H1 (cell line): ENCODE results near the gene OR1I1. TPM values are rescaled to one million over a fixed set of nuclear protein-coding genes. Genes with fewer than 3 reads are reported as not detected.

Experiments used
- CTCF ChIA-PET: fragments of 300-600 bp; sonication (Branson Sonifier 250); formaldehyde crosslinking; loops from one replicate; lab custom pipeline; 2021; ENCODE audit not compliant: partially characterized antibody; lab: Charles Lee
- POLR2A ChIA-PET: fragments of 300-600 bp; sonication (Branson Sonifier 250); formaldehyde crosslinking; loops from one replicate; lab custom pipeline; 2021; ENCODE audit warnings: inconsistent platforms; ENCODE audit not compliant: partially characterized antibody; lab: Charles Lee
- DNase-seq, 2 experiments: peaks; one replicate each; pipeline versions ENCODE4 v3.0.0 to v3.0.0-alpha.2; 2010 to 2022; ENCODE audit warnings: low spot score in 2 of 2, low read depth in 1 of 2, mixed read lengths in 1 of 2
- FAIRE-seq: peaks from 2 replicates; lab custom pipeline; 2011; peaks lifted over from hg19 to GRCh38; lab: Jason Lieb, UNC
- H2AFZ ChIP-seq: 2 replicates; pipeline ENCODE4 v1.8.1; 2012; ENCODE audit warnings: low read length, inconsistent platforms
- H2AK5ac ChIP-seq: 2 replicates; pipeline ENCODE4 v1.6.1; 2013; ENCODE audit warnings: low read depth, low read length
- H2BK120ac ChIP-seq: replicated peaks from 2 replicates; pipeline ENCODE3; 2013; ENCODE audit warnings: low read depth, low read length, inconsistent platforms
- H2BK12ac ChIP-seq: 2 replicates; pipeline ENCODE4 v1.6.1; 2013; ENCODE audit warnings: low read depth, low read length
- H2BK15ac ChIP-seq: 2 replicates; pipeline ENCODE4 v1.6.1; 2013; ENCODE audit warnings: low read length
- H2BK20ac ChIP-seq: 2 replicates; pipeline ENCODE4 v1.6.1; 2013; ENCODE audit warnings: low read length
- H2BK5ac ChIP-seq: 2 replicates; pipeline ENCODE4 v1.6.1; 2013; ENCODE audit warnings: low read depth, low read length
- H3K14ac ChIP-seq: 2 replicates; pipeline ENCODE4 v1.6.1; 2013; ENCODE audit warnings: inconsistent platforms; ENCODE audit not compliant: insufficient read length
- H3K18ac ChIP-seq: 2 replicates; pipeline ENCODE4 v1.6.1; 2013; ENCODE audit warnings: low read length; ENCODE audit errors: extremely low read depth
- H3K23ac ChIP-seq: 2 replicates; pipeline ENCODE4 v1.6.1; 2013; ENCODE audit warnings: inconsistent platforms; ENCODE audit not compliant: insufficient read length
- H3K23me2 ChIP-seq: 2 replicates; pipeline ENCODE4 v1.6.1; 2013; ENCODE audit warnings: low read depth, low read length
- H3K27ac ChIP-seq: 2 replicates; pipeline ENCODE4 v1.6.1; 2011; ENCODE audit warnings: low read depth, low read length, inconsistent platforms
- H3K27me3 ChIP-seq, 4 experiments: replicated peaks in 1 of 4; 1 replicate in 1 of 4; 2 replicates in 3 of 4; pipeline versions ENCODE4 v1.6.1 to v1.8.1; 2011 to 2013; ENCODE audit warnings: low read length in 3 of 4, mild to moderate bottlenecking in 3 of 4, inconsistent platforms in 2 of 4, mixed read lengths in 2 of 4, moderate library complexity in 1 of 4; ENCODE audit not compliant: control insufficient read depth in 3 of 4, insufficient read depth in 3 of 4; ENCODE audit errors: extremely low read depth in 1 of 4
- H3K36me3 ChIP-seq, 4 experiments: 2 replicates each; pipeline versions ENCODE4 v1.6.1 to v1.8.1; 2011 to 2013; ENCODE audit warnings: mild to moderate bottlenecking in 4 of 4, low read length in 3 of 4, moderate library complexity in 2 of 4, control low read depth in 1 of 4, inconsistent platforms in 1 of 4; ENCODE audit not compliant: insufficient read depth in 4 of 4, control insufficient read depth in 2 of 4
- H3K4ac ChIP-seq: replicated peaks from 2 replicates; pipeline ENCODE3; 2013; ENCODE audit warnings: low read length, low read depth, mixed read lengths, inconsistent platforms; ENCODE audit not compliant: insufficient read length
- H3K4me1 ChIP-seq, 4 experiments: replicated peaks in 1 of 4; 1 replicate in 1 of 4; 2 replicates in 3 of 4; pipeline versions ENCODE4 v1.6.1 to v1.8.1; 2011 to 2013; ENCODE audit warnings: low read length in 3 of 4, inconsistent platforms in 2 of 4, mixed read lengths in 1 of 4; ENCODE audit not compliant: insufficient read depth in 4 of 4, control insufficient read depth in 3 of 4
- H3K4me2 ChIP-seq, 2 experiments: 2 replicates each; pipeline versions ENCODE4 v1.6.1 to v1.8.1; 2011 to 2013; ENCODE audit warnings: low read depth in 2 of 2, low read length in 2 of 2, control low read depth in 1 of 2, inconsistent platforms in 1 of 2, mild to moderate bottlenecking in 1 of 2; ENCODE audit not compliant: insufficient read depth in 1 of 2
- H3K4me3 ChIP-seq, 4 experiments: fragments of 200-600, 300-600 bp in 1 of 4; sonication (generic), shearing (Covaris generic), sonication (Bioruptor Twin) in 1 of 4; 2 replicates each; pipeline versions ENCODE4 v1.5.1 to v1.8.1; 2011 to 2016; ENCODE audit warnings: low read length in 4 of 4, low read depth in 3 of 4, control low read depth in 2 of 4, inconsistent platforms in 2 of 4, mild to moderate bottlenecking in 2 of 4, mixed read lengths in 1 of 4, moderate library complexity in 1 of 4; ENCODE audit not compliant: insufficient read depth in 2 of 4; ENCODE audit errors: extremely low read depth in 1 of 4
- H3K56ac ChIP-seq: replicated peaks from 2 replicates; pipeline ENCODE3; 2013; ENCODE audit warnings: low read depth, mild to moderate bottlenecking, mixed read lengths, low read length, inconsistent platforms; ENCODE audit not compliant: insufficient read length
- H3K79me1 ChIP-seq: 2 replicates; pipeline ENCODE4 v1.6.1; 2013; ENCODE audit warnings: low read depth, low read length, control low read depth
- H3K79me2 ChIP-seq, 2 experiments: 2 replicates each; pipeline versions ENCODE4 v1.6.1 to v1.8.1; 2012 to 2013; ENCODE audit warnings: low read length in 2 of 2, mild to moderate bottlenecking in 2 of 2, inconsistent platforms in 1 of 2; ENCODE audit not compliant: insufficient read depth in 2 of 2, control insufficient read depth in 1 of 2
- H3K9ac ChIP-seq, 4 experiments: replicated peaks in 1 of 4; 1 replicate in 1 of 4; 2 replicates in 3 of 4; pipeline versions ENCODE4 v1.6.1 to v1.8.1; 2011 to 2013; ENCODE audit warnings: low read depth in 3 of 4, low read length in 3 of 4, control low read depth in 2 of 4, mild to moderate bottlenecking in 2 of 4, moderate library complexity in 2 of 4, inconsistent platforms in 1 of 4; ENCODE audit errors: extremely low read depth in 1 of 4
- H3K9me3 ChIP-seq, 2 experiments: 2 replicates each; pipeline versions ENCODE4 v1.6.1 to v1.8.1; 2012 to 2013; ENCODE audit warnings: mild to moderate bottlenecking in 2 of 2, moderate library complexity in 2 of 2, control low read depth in 1 of 2, inconsistent platforms in 1 of 2, low read depth in 1 of 2, low read length in 1 of 2, mixed read lengths in 1 of 2; ENCODE audit not compliant: insufficient read depth in 2 of 2
- H4K20me1 ChIP-seq, 2 experiments: replicated peaks in 1 of 2; 2 replicates each; pipeline versions ENCODE3 to v1.8.1; 2011 to 2013; ENCODE audit warnings: inconsistent platforms in 2 of 2, low read length in 2 of 2, mild to moderate bottlenecking in 1 of 2; ENCODE audit not compliant: insufficient read depth in 2 of 2, control insufficient read depth in 1 of 2
- H4K5ac ChIP-seq: 2 replicates; pipeline ENCODE4 v1.6.1; 2013; ENCODE audit warnings: low read length, low read depth, mixed read lengths, inconsistent platforms; ENCODE audit not compliant: insufficient read length
- H4K8ac ChIP-seq: 2 replicates; pipeline ENCODE4 v1.8.0; 2013; ENCODE audit warnings: mild to moderate bottlenecking, moderate library complexity, low read length, inconsistent platforms; ENCODE audit not compliant: insufficient read depth; ENCODE audit errors: extremely low read depth
- H4K91ac ChIP-seq: replicated peaks from 2 replicates; pipeline ENCODE3; 2013; ENCODE audit warnings: low read length, mixed read lengths, inconsistent platforms; ENCODE audit not compliant: insufficient read length
- FOSL1 ChIP-seq: IDR thresholded peaks from 2 replicates; pipeline ENCODE4 v1.6.1; 2011; ENCODE audit warnings: mild to moderate bottlenecking, low read depth, low read length, moderate library complexity; ENCODE audit not compliant: insufficient read depth
- JUN ChIP-seq: IDR thresholded peaks from 2 replicates; pipeline ENCODE4 v1.6.1; 2011; ENCODE audit warnings: low read depth, mild to moderate bottlenecking, improper control_type of control experiment, low read length
- KDM4A ChIP-seq: IDR thresholded peaks from one replicate; pipeline ENCODE4 v1.7.1; 2012; ENCODE audit warnings: low read depth, mild to moderate bottlenecking, moderate library complexity, low read length, inconsistent platforms; ENCODE audit not compliant: severe bottlenecking
- KDM5A ChIP-seq: fragments of 200-600 bp; IDR thresholded peaks from 2 replicates; pipeline ENCODE4 v1.7.1; 2012; ENCODE audit warnings: mild to moderate bottlenecking, low read length, inconsistent platforms, mixed read lengths
- NANOG ChIP-seq: IDR thresholded peaks from 2 replicates; pipeline ENCODE4 v1.6.1; 2011; ENCODE audit warnings: low read length, low read depth, mild to moderate bottlenecking, inconsistent platforms; ENCODE audit not compliant: insufficient read depth, poor library complexity, severe bottlenecking
- RAD21 ChIP-seq, 2 experiments: IDR thresholded peaks in 1 of 2; conservative IDR thresholded peaks in 1 of 2; 2 replicates each; pipeline ENCODE4 v1.6.1; 2011; ENCODE audit warnings: low read depth in 2 of 2, low read length in 2 of 2, improper control_type of control experiment in 1 of 2, inconsistent platforms in 1 of 2, mild to moderate bottlenecking in 1 of 2, moderate library complexity in 1 of 2
- RFX5 ChIP-seq: IDR thresholded peaks from 2 replicates; pipeline ENCODE4 v1.6.1; 2011; ENCODE audit warnings: low read depth, low read length, improper control_type of control experiment, borderline replicate concordance
- RNF2 ChIP-seq: fragments of 200-900, 300-1000 bp; sonication (generic); IDR thresholded peaks from 2 replicates; pipeline ENCODE4 v1.7.1; 2016; ENCODE audit warnings: borderline replicate concordance, low read depth, mild to moderate bottlenecking, antibody characterized with exemption, low read length; ENCODE audit not compliant: poor library complexity, severe bottlenecking; ENCODE audit errors: missing control alignments
- SRF ChIP-seq: IDR thresholded peaks from 2 replicates; pipeline ENCODE4 v1.6.1; 2011; ENCODE audit warnings: mild to moderate bottlenecking, low read depth, low read length, moderate library complexity
- TAF7 ChIP-seq: optimal IDR thresholded peaks from 2 replicates; pipeline ENCODE3; 2011; ENCODE audit warnings: low read depth, mild to moderate bottlenecking, inconsistent platforms, low read length, moderate library complexity, borderline replicate concordance
- TBP ChIP-seq: IDR thresholded peaks from 2 replicates; pipeline ENCODE4 v1.6.1; 2011; ENCODE audit warnings: low read depth, low read length, improper control_type of control experiment
- TCF12 ChIP-seq: IDR thresholded peaks from 2 replicates; pipeline ENCODE4 v1.6.1; 2011; ENCODE audit warnings: low read depth, mild to moderate bottlenecking, low read length
- WGBS, 2 experiments: shearing (Covaris generic) in 1 of 2; methylation state at CpG; one replicate each; pipeline versions ENCODE4 v1.1.6 to v1.1.7; 2013 to 2015; ENCODE audit warnings: low lambda C conversion rate in 2 of 2, mixed read lengths in 2 of 2, inconsistent platforms in 1 of 2, low coverage in 1 of 2, missing lambda C conversion rate in 1 of 2; ENCODE audit not compliant: insufficient replicate concordance in 2 of 2, insufficient coverage in 1 of 2, insufficient read length in 1 of 2; ENCODE audit errors: extremely low coverage in 1 of 2, missing lambda C conversion rate in 1 of 2; 5-methylcytosine and 5-hydroxymethylcytosine counted together
- polyA plus RNA-seq, 7 experiments: library from polyadenylated mRNA; depleted of rRNA in 3 of 7; stranded (reverse) in 5 of 7; unstranded in 2 of 7; fragments of >200 nt in 5 of 7; fragments of 200-250 nt in 2 of 7; gene quantifications; 1 replicate in 5 of 7; 2 replicates in 1 of 7; 4 replicates in 1 of 7; pipeline versions ENCODE4 v1.2.1 to v1.2.3, GENCODE V29; 2011 to 2013; ENCODE audit warnings: missing spikeins in 2 of 7, mixed read lengths in 2 of 7
- total RNA-seq: library from RNA; stranded (reverse); fragmentation: NEBNext Ultra II Directional; extraction: Animal tissue kit (Norgen Biotek cat#: 25700); gene quantifications from 2 replicates; pipeline ENCODE4 v1.2.1, GENCODE V29; 2021

Gene OR1I1
- total and polyA plus RNA-seq, 2 of the 8 experiments (the other 6 are each of a cell fraction or from before 2014, with no cell fraction given), result not detected

- H4K20me1 ChIP-seq, result no peaks in the 10 kb centered on the region
- no peak overlapping the region for H3K4me2 ChIP-seq
- 49% methylated on average over 3 of the region's 3 CpGs; no CpG with 5 or more reads in 1 of the 2 experiments for WGBS, 2 experiments
- H2AK5ac ChIP-seq, result no peak overlapping the region
- no peak overlapping the region for H2BK120ac ChIP-seq
- H3K9ac ChIP-seq, result no peak overlapping the region
- H3K4ac ChIP-seq, result no peak overlapping the region
- no peak overlapping the region for H3K14ac ChIP-seq
- H2BK20ac ChIP-seq, result no peak overlapping the region
- no peak overlapping the region for H3K4me3 ChIP-seq
- H4K5ac ChIP-seq, result no peak overlapping the region
- no peak overlapping the region for H3K56ac ChIP-seq
- H3K23ac ChIP-seq, result no peak overlapping the region
- no peak overlapping the region for H3K18ac ChIP-seq
- H3K23me2 ChIP-seq, result peaks cover under 1% of the 10 kb centered on the region; the same call in 1 of the 2 replicates
- H2BK5ac ChIP-seq, result no peak overlapping the region
- H2AFZ ChIP-seq, result no peak overlapping the region
- H3K9me3 ChIP-seq, result peaks cover 4 to 15% of the 10 kb centered on the region in 2 experiments; a peak in 3 of 4 replicates
- H4K91ac ChIP-seq, result no peak overlapping the region
- no peaks in the 10 kb centered on the region for H3K36me3 ChIP-seq
- no peak overlapping the region for H4K8ac ChIP-seq
- peak overlapping the region; percentile 40; the same call in 1 of the 2 replicates for H2BK15ac ChIP-seq
- no peak overlapping the region for H3K27ac ChIP-seq
- no peaks in the 10 kb centered on the region for H3K27me3 ChIP-seq
- FAIRE-seq (peak; percentile 92), DNase-seq (peak in 1 of 2 experiments; percentile 87)
- H3K79me2 ChIP-seq, result no peaks in the 10 kb centered on the region
- H3K4me1 ChIP-seq, result no peaks in the 10 kb centered on the region
- ChIA-PET CTCF (interaction anchor here (0.5 to 8.0 kb wide), 39 partner anchors 10 to 1322 kb away, joined by 3 to 120 read pairs (median 4); partner anchors contain the start of gene OR1I1), POLR2A (interaction anchor here (0.8 to 2.0 kb wide), 2 partner anchors 9 to 132 kb away, joined by 3 to 4 read pairs; no protein-coding TSS in a partner anchor)
- H3K79me1 ChIP-seq, result no peaks in the 10 kb centered on the region
- no peak overlapping the region for H2BK12ac ChIP-seq
- TF ChIP-seq TBP (no peak), FOSL1 (no peak), SRF (no peak), KDM4A (no peak), RAD21 (IDR thresholded peaks at IDR 0.05 in 1 of 2, conservative IDR thresholded peaks at IDR 0.05 in 1 of 2; ENCODE audit: low read depth in 2 of 2, low read length in 2 of 2) (peak; percentile 67 to 68), RFX5 (peak; percentile 61; the same call in 1 of the 2 replicates), NANOG (no peak), JUN (no peak), TAF7 (no peak), RNF2 (no peak), KDM5A (no peak), TCF12 (no peak)
Measured at GRCh38 chr19:15101479-15102082, 19.6 kb downstream of the OR1I1 start.
